ENCODE results near the gene MX2.

GRCh38 chr21:41402231-41402630 is 40.4 kb downstream of the MX2 start:
- no peak for TF ChIP-seq CTCF (IDR thresholded peaks at IDR 0.05)
- TF ChIP-seq EZH2 (IDR thresholded peaks at IDR 0.05; ENCODE audit: borderline replicate concordance, insufficient read depth, low read depth, low read length, poor library complexity, severe bottlenecking) = no peak

All from B cell (primary cell).